HG03457 (cell line): ENCODE data around the gene SCARF2.
"Not testable (repeated sequence)": the region's sequence is repeated elsewhere in the genome, so short reads cannot be mapped to it uniquely, and the experiment has no call there.

ENCODE experiments used
- ATAC-seq: cut with Tn5 transposase; IDR thresholded peaks from one replicate; pipeline ENCODE4 v1.9.1; 2021; ENCODE audit warnings: moderate number of reproducible peaks; ENCODE audit not compliant: unreplicated experiment

The SCARF2 gene

GRCh38 chr22:20428496-20429253, 8.9 kb downstream of the SCARF2 start:
- no peak for ATAC-seq

DNA sequence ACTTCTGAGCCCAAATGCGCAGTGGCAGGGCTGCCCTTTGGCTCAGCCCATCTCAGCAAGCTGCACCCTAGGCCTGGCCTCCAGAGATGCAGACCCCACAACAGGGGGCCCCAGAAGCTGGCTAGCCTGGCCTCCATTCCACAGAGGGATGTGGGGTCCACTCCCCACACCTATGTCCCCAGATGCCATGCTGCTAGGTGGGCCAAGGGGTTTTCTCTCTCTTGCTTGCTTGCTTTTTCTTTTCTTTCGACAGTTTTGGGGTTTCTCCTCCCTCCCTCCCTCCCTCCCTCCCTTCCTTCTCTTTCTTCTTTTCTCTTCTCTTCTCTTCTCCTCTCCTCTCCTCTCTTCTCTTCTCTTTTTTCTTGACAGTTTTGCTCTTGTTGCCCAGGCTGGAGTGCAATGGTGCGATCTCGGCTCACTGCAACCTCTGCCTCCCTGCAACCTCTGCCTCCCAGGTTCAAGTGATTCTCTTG, 9.6 kb downstream of the SCARF2 start:
- no peak for ATAC-seq

DNA sequence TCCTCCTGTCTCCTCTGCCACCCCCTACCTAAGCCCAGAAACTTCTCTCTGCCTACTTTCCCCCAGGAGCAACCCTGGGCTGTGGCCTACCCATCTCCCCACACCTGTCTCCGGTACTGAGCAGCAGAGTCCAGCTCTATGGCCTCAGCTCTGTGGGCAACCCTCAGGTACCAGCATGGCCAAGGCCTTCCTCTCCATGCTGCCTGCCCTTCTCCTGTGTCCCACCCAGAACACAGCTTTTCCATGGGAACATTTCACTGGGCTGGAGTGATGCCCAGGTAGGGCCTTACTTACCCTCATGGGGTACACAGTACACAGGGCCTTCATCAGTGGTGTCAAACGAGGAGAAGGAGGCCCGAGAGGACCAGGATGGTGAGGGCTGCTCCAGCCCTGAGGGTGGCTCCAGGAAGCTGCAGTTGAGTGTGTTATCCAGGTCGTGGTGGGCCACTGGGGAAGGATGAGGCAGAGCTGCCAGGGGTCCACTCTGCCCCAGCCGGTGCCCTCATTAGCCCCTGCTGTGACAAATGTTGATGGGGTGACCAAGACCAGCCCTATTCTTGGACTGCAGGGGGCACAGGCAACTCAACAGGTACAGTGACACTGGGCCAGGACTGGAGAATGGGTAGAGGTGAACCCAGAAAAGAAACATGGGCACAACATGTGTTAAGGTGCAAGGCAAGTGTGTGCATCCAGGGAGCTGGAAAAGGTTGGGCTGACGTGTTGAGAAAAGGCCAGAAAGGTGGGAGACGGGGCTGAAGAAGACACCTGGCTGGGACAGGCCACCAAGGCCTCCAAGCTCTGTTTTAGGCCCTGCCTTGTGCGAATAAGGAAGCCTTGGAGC, 10.3 kb downstream of the SCARF2 start:
- ATAC-seq: no peak

DNA sequence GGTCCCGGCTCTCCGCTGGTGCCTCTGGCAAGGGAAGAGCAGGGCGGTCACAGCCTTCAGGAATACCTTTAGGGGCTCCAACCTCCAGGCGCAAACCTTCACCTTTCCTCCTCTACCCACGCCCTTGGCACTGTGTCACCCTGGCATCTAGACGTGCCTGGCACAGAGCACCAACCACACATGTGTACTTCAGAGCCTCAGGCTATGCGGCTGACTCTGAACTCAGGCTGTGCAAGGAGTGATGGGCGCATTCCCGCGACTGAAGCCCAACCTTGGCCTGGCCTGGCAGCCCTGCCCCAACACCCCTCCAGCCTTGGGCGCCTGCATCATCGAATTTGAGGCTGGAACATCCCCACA, 11.4 kb downstream of the SCARF2 start:
- no peak for ATAC-seq

DNA sequence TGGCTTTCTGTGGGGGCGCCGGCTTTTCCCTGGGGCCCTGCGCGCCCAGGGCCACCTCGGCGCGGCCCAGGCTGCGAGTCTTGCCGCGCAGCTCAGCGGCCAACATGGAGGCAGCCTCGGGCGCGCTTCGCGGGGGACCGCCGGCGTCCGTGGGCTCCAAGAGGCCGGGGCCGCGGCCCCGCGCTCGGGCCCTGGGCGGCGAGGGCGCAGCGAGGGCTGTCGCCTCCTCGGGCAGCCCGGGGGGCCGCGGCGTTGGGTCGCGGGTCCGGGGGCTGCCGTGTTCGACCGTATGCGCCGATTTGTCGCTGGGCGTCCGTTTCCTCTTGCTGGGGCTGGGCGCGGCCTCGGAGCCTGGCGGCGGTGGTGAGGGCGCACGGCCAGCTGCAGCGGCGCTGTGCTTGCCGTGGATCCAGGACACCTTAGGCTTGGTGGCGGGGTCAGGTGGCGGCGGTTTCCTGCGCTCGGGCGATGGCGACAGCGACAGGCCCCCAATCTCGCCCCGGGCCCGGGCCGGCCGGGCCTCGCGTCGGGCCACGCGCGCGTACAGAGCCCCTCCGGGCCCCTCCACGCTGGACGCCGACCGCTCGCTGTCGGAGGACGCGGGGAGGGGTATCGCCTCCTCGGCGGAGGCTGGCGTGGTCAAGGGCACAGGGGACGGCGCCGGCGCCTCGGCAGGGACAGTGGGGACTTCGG, 11.9 kb downstream of the SCARF2 start:
- no peak for ATAC-seq

DNA sequence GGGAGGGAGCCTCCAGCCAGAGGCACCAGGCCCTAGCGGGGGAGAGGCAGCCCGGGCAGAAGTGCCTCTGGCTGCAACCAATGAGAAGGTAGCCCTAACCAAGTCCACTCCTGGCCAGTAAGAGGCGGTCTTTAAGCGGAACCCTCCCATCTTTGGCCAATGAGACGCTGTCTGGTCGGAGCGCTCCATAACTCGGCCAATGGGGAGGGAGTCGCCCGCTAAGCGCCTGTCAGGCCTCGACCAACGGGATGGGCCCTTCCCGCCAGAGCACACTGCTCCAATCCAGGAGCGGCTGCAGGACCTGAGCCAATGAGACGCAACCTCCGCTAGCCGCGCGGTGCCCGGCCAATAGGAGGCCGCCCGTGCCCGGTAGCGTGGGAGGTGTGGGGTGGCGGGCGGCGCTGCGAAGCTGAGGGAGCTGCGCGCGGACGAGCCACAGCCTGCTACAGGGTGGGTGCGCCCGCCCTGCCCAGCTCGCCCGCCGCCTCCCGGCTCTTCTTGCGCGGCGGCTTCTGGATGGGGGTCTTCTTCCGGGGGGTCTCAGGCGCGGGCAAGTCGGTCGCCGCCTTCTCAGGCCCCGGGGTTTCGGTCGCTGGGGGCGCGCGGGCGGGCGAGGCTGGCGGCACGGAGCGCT, 12.6 kb downstream of the SCARF2 start:
- ATAC-seq: no peak

DNA sequence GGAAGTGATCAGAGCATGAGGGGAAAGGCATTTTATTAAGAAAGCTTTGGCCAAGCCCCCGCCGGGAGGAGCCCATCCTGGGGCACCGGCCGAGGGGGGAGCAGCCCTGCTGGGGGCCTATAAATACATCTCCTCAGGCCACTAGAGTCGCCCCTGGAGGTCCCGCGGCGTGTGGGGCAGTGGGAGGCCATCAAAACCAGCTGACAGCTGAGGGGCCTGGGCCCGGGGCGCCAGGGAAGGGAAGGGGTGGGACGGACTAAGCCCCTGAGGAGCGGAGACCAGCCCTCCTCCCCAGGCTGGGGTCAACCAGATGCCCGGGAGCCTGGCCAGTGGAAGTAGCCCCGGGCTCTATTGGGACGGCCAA, 13.1 kb downstream of the SCARF2 start:
- no peak for ATAC-seq

- no peak for ATAC-seq
These were observed 13.6 kb downstream of the SCARF2 start for GRCh38 chr22:20423906-20424551.

DNA sequence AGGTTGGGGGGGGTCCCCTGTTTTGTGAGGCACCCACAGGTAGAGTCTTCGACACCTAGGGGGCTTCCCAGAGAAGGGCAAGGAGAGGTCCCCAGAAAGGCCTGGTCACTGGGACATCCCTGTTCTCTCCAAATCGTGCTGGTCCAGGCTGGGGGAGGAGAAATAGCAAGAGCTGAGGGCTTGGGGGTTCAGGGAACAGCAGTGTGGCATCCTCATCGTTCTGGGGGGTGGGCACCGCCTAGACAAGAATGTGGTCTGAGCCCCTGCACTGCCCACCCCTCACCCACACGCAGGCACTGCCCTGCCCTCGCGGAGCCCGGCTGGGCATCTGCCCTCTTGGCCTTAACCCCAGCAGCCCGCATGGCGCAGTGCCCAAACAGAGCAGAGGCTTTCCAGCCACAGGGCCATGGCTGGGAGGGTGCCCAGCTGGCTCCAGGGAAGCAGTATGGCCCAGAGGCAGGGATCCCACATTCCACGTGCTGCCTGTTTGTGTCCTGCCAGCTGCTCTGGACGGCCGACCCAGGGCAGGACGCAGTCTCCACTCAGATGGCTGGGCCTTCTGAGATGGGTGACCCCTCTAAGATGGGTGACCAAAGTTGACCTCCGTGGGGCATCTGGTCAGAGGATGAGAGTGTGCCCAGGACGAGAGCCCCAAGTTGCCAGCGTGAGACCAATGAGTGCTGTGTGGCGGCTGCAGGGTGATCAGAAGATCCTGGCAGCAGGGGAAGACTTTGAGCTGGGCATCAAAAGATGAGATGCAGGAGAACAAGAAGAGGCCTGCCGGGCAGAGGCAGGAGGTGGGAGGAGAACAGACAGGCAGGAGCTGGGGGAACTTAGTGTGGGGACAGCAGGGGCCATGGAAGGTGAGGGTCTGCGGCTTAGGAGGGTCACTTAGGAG, 14.4 kb downstream of the SCARF2 start:
- ATAC-seq: no peak

DNA sequence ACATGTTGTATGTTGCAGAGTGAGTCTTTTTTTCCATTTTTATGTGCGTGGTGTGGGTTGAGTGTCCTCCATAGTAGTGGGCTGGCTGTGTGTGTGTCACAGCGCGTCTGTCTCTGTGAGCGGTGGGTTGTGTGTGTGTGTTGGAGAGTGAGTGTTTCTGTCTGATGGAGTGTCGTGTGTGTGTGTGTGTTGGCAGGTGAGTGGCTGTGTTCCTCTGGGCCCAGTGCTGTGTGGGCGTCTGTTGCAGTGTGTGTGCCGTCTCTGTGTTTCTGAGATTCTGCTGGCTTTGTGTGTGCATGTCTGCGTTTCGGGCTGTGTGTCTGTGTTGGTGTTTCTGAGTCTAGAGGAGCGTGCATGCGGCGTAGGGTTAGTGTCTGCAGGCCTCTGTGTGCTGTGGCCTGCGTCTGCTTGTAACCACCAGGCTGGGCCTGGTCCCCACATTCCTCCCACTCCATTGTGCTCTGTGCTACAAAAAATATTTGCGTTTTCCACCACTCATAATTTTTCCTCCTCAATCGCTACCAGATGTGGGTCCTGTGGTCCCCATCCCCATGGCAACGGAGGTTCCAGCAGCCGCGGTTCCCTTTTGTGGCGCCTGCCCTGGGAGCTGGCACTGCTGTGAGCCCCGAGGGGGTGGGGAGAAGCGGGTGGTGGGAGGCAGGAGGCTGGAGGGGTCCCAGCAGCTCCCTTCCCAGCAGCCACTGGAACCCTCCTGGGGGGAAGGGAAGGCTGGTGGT, 15.2 kb downstream of the SCARF2 start:
- no peak for ATAC-seq

GRCh38 chr22:20421507-20421874, 16.1 kb downstream of the SCARF2 start:
- no peak for ATAC-seq

DNA sequence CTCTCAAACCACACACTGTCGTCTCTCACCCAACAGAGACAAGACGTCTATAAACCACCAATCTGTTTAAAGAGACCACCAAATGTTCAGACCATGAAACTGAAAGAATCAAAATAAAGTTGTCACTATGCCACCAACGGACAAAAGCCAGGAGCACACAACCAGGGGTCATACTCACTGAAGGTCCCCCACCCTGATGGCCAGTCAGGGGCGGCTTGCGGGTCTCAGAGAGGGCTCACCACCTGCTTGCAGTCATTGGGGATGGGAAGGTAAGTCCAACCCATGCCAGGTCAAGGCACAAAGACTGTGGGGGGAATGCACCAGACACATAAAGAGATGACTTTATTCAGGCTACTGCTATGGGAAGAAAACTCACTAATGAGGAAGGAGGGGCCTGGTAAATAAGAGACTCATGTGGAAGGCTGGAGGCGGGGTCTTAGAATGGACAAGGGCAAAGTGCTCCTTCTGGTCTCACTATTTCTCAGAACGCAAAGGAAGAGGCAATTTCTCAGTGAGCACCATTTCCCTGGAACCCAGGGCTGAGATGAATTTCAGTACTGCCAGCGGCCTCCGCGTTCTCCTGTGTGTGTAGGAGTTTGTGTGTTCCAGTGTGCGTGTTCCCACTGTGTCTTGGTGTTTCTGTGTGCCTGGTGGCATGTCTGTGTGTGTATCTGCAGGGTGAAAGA, 17.3 kb downstream of the SCARF2 start:
- no peak for ATAC-seq

DNA sequence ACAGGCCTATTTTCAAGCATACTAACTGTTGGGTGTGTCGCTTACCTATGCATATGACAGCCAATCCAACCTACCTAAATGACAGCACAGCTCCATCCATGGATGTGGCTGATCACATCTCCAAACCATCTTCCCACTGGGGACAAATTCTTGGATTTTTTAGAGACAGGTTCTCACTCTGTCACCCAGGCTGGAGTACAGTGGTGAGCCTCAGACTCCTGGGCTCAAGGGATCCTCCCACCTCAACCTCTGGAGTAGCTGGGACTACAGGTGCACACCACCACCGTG, 18.0 kb downstream of the SCARF2 start:
- ATAC-seq: no peak

DNA sequence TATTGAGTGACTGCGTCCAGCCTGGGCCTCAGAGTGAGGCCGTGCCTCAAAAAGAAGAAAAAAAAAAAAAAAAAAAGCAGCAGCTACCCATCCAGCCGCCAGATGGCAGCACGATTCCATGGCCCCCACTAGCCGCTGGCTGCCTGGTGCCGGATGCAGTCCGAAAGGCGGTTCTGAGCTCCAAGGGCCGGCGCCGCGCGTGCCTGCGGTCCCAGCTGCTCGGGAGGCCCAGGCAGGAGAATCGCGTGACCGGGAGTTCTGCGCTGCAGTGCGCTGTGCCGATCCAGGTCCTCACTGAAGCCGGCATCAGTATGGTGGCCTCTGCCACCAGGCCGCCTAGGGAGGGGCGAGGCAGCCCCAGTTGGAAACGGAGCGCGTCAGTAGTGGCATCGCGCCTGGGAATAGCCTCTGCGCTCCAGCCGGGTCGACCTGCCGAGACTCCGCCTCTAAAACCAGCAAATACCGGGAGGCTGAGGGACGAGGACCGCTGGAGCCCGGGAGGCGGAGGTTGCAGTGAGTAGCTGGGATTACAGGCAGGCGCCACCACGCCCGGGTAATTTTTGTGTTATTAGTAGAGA, 19.3 kb downstream of the SCARF2 start:
- no peak for ATAC-seq

- ATAC-seq: not testable (repeated sequence)
These were observed 21.9 kb downstream of the SCARF2 start for GRCh38 chr22:20415699-20416098.

DNA sequence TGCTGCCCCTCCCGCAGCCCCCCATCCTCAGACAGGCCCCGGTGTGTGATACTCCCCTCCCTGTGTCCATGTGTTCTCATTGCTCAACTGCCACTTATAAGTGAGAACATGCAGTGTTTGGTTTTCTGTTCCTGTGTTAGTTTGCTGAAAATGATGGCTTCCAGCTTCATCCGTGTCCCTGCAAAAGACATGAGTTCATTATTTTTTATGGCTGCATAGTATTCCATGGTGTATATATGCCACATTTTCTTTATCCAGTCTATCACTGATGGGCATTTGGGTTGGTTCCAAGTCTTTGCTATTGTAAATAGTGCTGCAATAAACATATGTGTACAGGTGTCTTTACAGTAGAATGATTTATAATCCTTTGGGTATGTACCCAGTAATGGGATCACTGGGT, 22.4 kb downstream of the SCARF2 start:
- ATAC-seq: not testable (repeated sequence)

GRCh38 chr22:20414450-20414849, 23.2 kb downstream of the SCARF2 start:
- no peak for ATAC-seq

- no peak for ATAC-seq
These were observed 23.6 kb downstream of the SCARF2 start for GRCh38 chr22:20414059-20414440.
